ENCODE data around the gene CLIC4.
"Not testable (repeated sequence)": the region's sequence is repeated elsewhere in the genome, so short reads cannot be mapped to it uniquely, and the experiment has no call there.

CLIC4 gene

GRCh38 chr1:24748191-24749121 lies 3.2 kb downstream of the CLIC4 start:
- no peak for DNase-seq

GRCh38 chr1:24749252-24749651 lies 4.0 kb downstream of the CLIC4 start:
- no peak for DNase-seq

GRCh38 chr1:24749886-24750285 lies 4.6 kb downstream of the CLIC4 start:
- no peak for DNase-seq

- no peak for DNase-seq
Measured at GRCh38 chr1:24751833-24752232, 6.6 kb downstream of the CLIC4 start.

- DNase-seq: no peak
Measured at GRCh38 chr1:24752305-24752704, 7.1 kb downstream of the CLIC4 start.

- DNase-seq: no peak
Measured at GRCh38 chr1:24754229-24754628, 9.0 kb downstream of the CLIC4 start.

GRCh38 chr1:24755323-24755722 lies 10.1 kb downstream of the CLIC4 start:
- not testable (repeated sequence) for DNase-seq

- no peak for DNase-seq
Measured at GRCh38 chr1:24756395-24756794, 11.1 kb downstream of the CLIC4 start.

- DNase-seq: no peak
Measured at GRCh38 chr1:24759492-24759891, 14.2 kb downstream of the CLIC4 start.

GRCh38 chr1:24761582-24761981 lies 16.3 kb downstream of the CLIC4 start:
- no peak for DNase-seq

GRCh38 chr1:24762133-24762676 lies 17.0 kb downstream of the CLIC4 start:
- DNase-seq: no peak

GRCh38 chr1:24763671-24764070 lies 18.4 kb downstream of the CLIC4 start:
- DNase-seq: no peak

GRCh38 chr1:24764439-24764838 lies 19.2 kb downstream of the CLIC4 start:
- no peak for DNase-seq

- DNase-seq: no peak
Measured at GRCh38 chr1:24764848-24765247, 19.6 kb downstream of the CLIC4 start.

GRCh38 chr1:24765308-24765988 lies 20.2 kb downstream of the CLIC4 start:
- DNase-seq: no peak

- DNase-seq: no peak
Measured at GRCh38 chr1:24767351-24767750, 22.1 kb downstream of the CLIC4 start.

GRCh38 chr1:24768873-24769605 lies 23.8 kb downstream of the CLIC4 start:
- no peak for DNase-seq

GRCh38 chr1:24769656-24770651 lies 24.7 kb downstream of the CLIC4 start:
- DNase-seq: no peak

- DNase-seq: no peak
Measured at GRCh38 chr1:24770881-24771280, 25.6 kb downstream of the CLIC4 start.

GRCh38 chr1:24771574-24771973 lies 26.3 kb downstream of the CLIC4 start:
- no peak for DNase-seq

- DNase-seq: no peak
Measured at GRCh38 chr1:24773618-24774017, 28.4 kb downstream of the CLIC4 start.

- no peak for DNase-seq
Measured at GRCh38 chr1:24775348-24775747, 30.1 kb downstream of the CLIC4 start.

Data from NCI-H1417 (cell line).